ENCODE measurements around the gene HES5.

Gene HES5

GRCh38 chr1:2546515-2547209 is 16.6 kb upstream of the HES5 start:
- DNase-seq (ENCODE audit: low read depth): peak; percentile 67

GRCh38 chr1:2545754-2546514 is 15.9 kb upstream of the HES5 start:
- DNase-seq (ENCODE audit: low read depth): peak; percentile 79

- no peak for DNase-seq (ENCODE audit: low read depth)
Observed at GRCh38 chr1:2544875-2545640, 15.0 kb upstream of the HES5 start.

GRCh38 chr1:2544093-2544874 is 14.2 kb upstream of the HES5 start:
- DNase-seq (ENCODE audit: low read depth): no peak

GRCh38 chr1:2543543-2544092 is 13.6 kb upstream of the HES5 start:
- no peak for DNase-seq (ENCODE audit: low read depth)

- DNase-seq (ENCODE audit: low read depth): no peak
Observed at GRCh38 chr1:2542246-2542915, 12.3 kb upstream of the HES5 start.

- DNase-seq (ENCODE audit: low read depth): no peak
Observed at GRCh38 chr1:2541619-2542245, 11.7 kb upstream of the HES5 start.

GRCh38 chr1:2540816-2541492 is 10.9 kb upstream of the HES5 start:
- no peak for DNase-seq (ENCODE audit: low read depth)

GRCh38 chr1:2539312-2539907 is 9.3 kb upstream of the HES5 start:
- DNase-seq (ENCODE audit: low read depth): no peak

GRCh38 chr1:2538872-2539271 is 8.8 kb upstream of the HES5 start:
- no peak for DNase-seq (ENCODE audit: low read depth)

- DNase-seq (ENCODE audit: low read depth): no peak
Observed at GRCh38 chr1:2538376-2538775, 8.3 kb upstream of the HES5 start.

- DNase-seq (ENCODE audit: low read depth): no peak
Observed at GRCh38 chr1:2537784-2538115, 7.7 kb upstream of the HES5 start.

GRCh38 chr1:2535981-2536380 is 5.9 kb upstream of the HES5 start:
- DNase-seq (ENCODE audit: low read depth): no peak

- no peak for DNase-seq (ENCODE audit: low read depth)
Observed at GRCh38 chr1:2535455-2535854, 5.4 kb upstream of the HES5 start.

GRCh38 chr1:2534687-2535441 is 4.8 kb upstream of the HES5 start:
- DNase-seq (ENCODE audit: low read depth): no peak

GRCh38 chr1:2534315-2534686 is 4.2 kb upstream of the HES5 start:
- DNase-seq (ENCODE audit: low read depth): no peak

- DNase-seq (ENCODE audit: low read depth): no peak
Observed at GRCh38 chr1:2533365-2533764, 3.3 kb upstream of the HES5 start.

- DNase-seq (ENCODE audit: low read depth): no peak
Observed at GRCh38 chr1:2532485-2533160, 2.6 kb upstream of the HES5 start.

Measured in stimulated activated CD8-positive, alpha-beta memory T cell treated with anti-CD3 and anti-CD28 coated beads, Interleukin-4, amount 100 ng/mL, for 24 hours (primary cell).